Measurements from ENCODE around the gene ARHGAP26.

GRCh38 chr5:142837081-142837725 lies 67.0 kb downstream of the ARHGAP26 start:
- TF ChIP-seq CTCF (IDR thresholded peaks at IDR 0.05), result no peak
- no peak for TF ChIP-seq POLR2AphosphoS5 (IDR thresholded peaks at IDR 0.05; ENCODE audit: low read depth, low read length)
- TF ChIP-seq REST (IDR thresholded peaks at IDR 0.05; ENCODE audit: insufficient read depth in 1 of 2, low read depth in 2 of 2, low read length in 1 of 2), result no peak
- TF ChIP-seq TCF7L2 (IDR thresholded peaks at IDR 0.05; ENCODE audit: low read depth, low read length), result no peak
- TF ChIP-seq SIN3A (IDR thresholded peaks at IDR 0.05; ENCODE audit: borderline replicate concordance, insufficient read depth, low read depth, low read length), result no peak
